ENCODE data around the gene ATXN7L3.

DNA sequence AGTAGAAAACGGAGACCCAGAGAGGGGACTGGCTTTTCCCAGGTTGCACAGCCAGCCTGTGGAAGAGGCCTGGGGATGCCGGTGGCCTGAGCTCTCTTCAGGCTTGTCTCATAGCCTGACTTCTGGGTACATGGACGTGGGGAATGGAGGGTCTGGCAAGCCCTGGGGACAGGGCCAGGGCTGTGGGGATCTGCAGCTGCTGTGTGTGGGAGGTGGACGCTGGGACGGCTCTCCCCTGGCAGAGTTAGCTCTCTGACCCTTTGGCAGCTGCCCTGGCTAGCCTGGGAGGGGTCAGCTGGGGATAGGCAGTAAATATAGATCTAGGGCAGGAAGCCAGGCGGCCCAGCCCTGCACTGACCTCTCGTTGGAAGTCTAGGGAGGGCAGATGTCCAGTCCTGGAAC, 47.8 kb upstream of the ATXN7L3 start:
- TF ChIP-seq CTCF (IDR thresholded peaks at IDR 0.05): no peak
- TF ChIP-seq POLR2A (IDR thresholded peaks at IDR 0.05): no peak
